ENCODE results near the gene INSR.

INSR gene

GRCh38 chr19:7145494-7145893, 148.7 kb downstream of the INSR start:
- Histone ChIP-seq H3K4me3 (replicated peaks; ENCODE audit: insufficient read depth, low read length) (no peak overlapping the region), H3K27me3 (ENCODE audit: insufficient read depth, poor library complexity, severe bottlenecking) (no peaks in the 10 kb centered on the region), H3K27ac (replicated peaks) (no peak overlapping the region)
- no peak for DNase-seq (ENCODE audit: low read depth in 1 of 2, low spot score in 1 of 2)
- TF ChIP-seq GABPA (IDR thresholded peaks at IDR 0.05; ENCODE audit: low read depth) (no peak), CTCF (IDR thresholded peaks at IDR 0.05; ENCODE audit: insufficient read depth, low read length) (no peak), POLR2AphosphoS5 (IDR thresholded peaks at IDR 0.05; ENCODE audit: low read depth) (no peak), SPI1 (IDR thresholded peaks at IDR 0.05; ENCODE audit: borderline replicate concordance, low read depth) (no peak), REST (IDR thresholded peaks at IDR 0.05; ENCODE audit: insufficient replicate concordance, low read depth) (no peak)

DNA sequence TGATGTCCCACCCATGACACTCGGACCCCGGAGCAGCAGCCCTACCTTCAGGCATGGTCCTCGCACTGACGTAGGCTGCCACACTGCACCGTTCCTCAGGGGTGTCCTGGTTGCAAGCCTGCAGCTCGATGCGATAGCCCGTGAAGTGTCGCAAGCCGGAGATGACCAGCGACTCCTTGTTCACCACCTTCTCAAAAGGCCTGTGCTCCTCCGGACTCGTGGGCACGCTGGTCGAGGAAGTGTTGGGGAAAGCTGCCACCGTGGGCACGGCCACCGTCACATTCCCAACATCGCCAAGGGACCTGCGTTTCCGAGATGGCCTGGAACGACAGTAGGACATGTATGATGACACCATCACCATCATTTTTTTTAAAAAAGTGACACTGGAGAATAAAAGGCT, 151.4 kb downstream of the INSR start:
- Histone ChIP-seq H3K27me3 (ENCODE audit: insufficient read depth, poor library complexity, severe bottlenecking) (no peaks in the 10 kb centered on the region), H3K27ac (replicated peaks) (no peak overlapping the region), H3K4me3 (replicated peaks; ENCODE audit: insufficient read depth, low read length) (no peak overlapping the region)
- TF ChIP-seq REST (IDR thresholded peaks at IDR 0.05; ENCODE audit: insufficient replicate concordance, low read depth) (no peak), POLR2AphosphoS5 (IDR thresholded peaks at IDR 0.05; ENCODE audit: low read depth) (no peak), GABPA (IDR thresholded peaks at IDR 0.05; ENCODE audit: low read depth) (no peak), CTCF (IDR thresholded peaks at IDR 0.05; ENCODE audit: insufficient read depth, low read length) (no peak), SPI1 (IDR thresholded peaks at IDR 0.05; ENCODE audit: borderline replicate concordance, low read depth) (no peak)
- DNase-seq (ENCODE audit: low read depth in 1 of 2, low spot score in 1 of 2), result no peak

DNA sequence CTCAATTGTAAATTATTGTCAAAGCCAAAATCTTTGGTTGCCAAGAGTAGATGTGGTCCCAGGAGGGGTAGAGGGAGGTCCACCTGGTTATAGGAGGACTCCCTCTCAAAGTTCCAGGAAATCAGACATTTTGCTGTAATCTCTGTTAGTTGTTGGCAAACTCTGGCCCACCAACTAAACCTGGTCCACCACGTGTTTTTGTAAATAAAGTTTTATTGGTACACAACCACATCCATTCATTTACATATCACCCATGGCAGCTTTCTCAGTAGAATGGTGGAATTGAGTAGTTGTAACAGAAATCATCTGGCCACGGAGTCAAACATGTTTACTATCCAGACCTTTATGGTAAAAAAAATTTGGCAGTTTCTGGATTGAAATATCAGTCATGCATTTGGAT, 154.1 kb downstream of the INSR start:
- Histone ChIP-seq H3K4me3 (replicated peaks; ENCODE audit: insufficient read depth, low read length) (no peak overlapping the region), H3K27me3 (ENCODE audit: insufficient read depth, poor library complexity, severe bottlenecking) (no peaks in the 10 kb centered on the region), H3K27ac (replicated peaks) (no peak overlapping the region)
- no peak for DNase-seq (ENCODE audit: low read depth in 1 of 2, low spot score in 1 of 2)
- no peak for TF ChIP-seq GABPA (IDR thresholded peaks at IDR 0.05; ENCODE audit: low read depth)
- TF ChIP-seq POLR2AphosphoS5 (IDR thresholded peaks at IDR 0.05; ENCODE audit: low read depth), result no peak
- TF ChIP-seq SPI1 (IDR thresholded peaks at IDR 0.05; ENCODE audit: borderline replicate concordance, low read depth), result no peak
- TF ChIP-seq CTCF (IDR thresholded peaks at IDR 0.05; ENCODE audit: insufficient read depth, low read length), result no peak
- no peak for TF ChIP-seq REST (IDR thresholded peaks at IDR 0.05; ENCODE audit: insufficient replicate concordance, low read depth)
